HepG2 (cell line): ENCODE measurements around the gene PTPRU. TPM values are rescaled to one million over a fixed set of nuclear protein-coding genes. Genes with fewer than 3 reads are reported as not detected.

Source experiments
- ATM ChIP-seq: fragments of 450-650 bp; IDR thresholded peaks from 2 replicates; pipeline ENCODE4 v1.7.1; 2017; ENCODE audit warnings: mild to moderate bottlenecking, borderline replicate concordance
- BORCS8-MEF2B ChIP-seq: sonication (generic); formaldehyde crosslinking; IDR thresholded peaks from 2 replicates; pipeline ENCODE4 v1.8.0; 2022; ENCODE audit warnings: mild to moderate bottlenecking, missing genetic modification reagents
- BRCA1 ChIP-seq: sonication (generic); formaldehyde crosslinking; IDR thresholded peaks from 2 replicates; pipeline ENCODE4 v1.4.0; 2020; ENCODE audit warnings: missing genetic modification reagents
- FOXK2 ChIP-seq: fragments of 450-650 bp; IDR thresholded peaks from 2 replicates; pipeline ENCODE4 v1.6.1; 2016
- HNF1A ChIP-seq, 2 experiments: sonication (generic) in 1 of 2; formaldehyde crosslinking in 1 of 2; IDR thresholded peaks; 2 replicates each; pipeline versions ENCODE4 v1.4.0 to v1.6.1; 2016 to 2020; ENCODE audit warnings: borderline replicate concordance in 1 of 2, low read depth in 1 of 2, mild to moderate bottlenecking in 1 of 2, missing genetic modification reagents in 1 of 2
- HOXD1 ChIP-seq: sonication (generic); formaldehyde crosslinking; IDR thresholded peaks from 2 replicates; pipeline ENCODE4 v1.5.0; 2020; ENCODE audit warnings: missing genetic modification reagents
- MXD3 ChIP-seq: IDR thresholded peaks from 2 replicates; pipeline ENCODE4 v1.6.1; 2016; ENCODE audit warnings: mild to moderate bottlenecking, missing biosample characterization, missing genetic modification reagents
- NFYB ChIP-seq: sonication (generic); formaldehyde crosslinking; IDR thresholded peaks from 2 replicates; pipeline ENCODE4 v1.4.0; 2020; ENCODE audit warnings: missing genetic modification reagents
- RARA ChIP-seq: IDR thresholded peaks from 2 replicates; pipeline ENCODE4 v1.6.1; 2016; ENCODE audit warnings: missing genetic modification reagents, missing compliant biosample characterization
- U2AF2 ChIP-seq: fragments of 200-400 bp; formaldehyde crosslinking; IDR thresholded peaks from 2 replicates; pipeline ENCODE4 v1.6.1; 2017; ENCODE audit warnings: low read depth, mild to moderate bottlenecking, low read length
- YEATS4 ChIP-seq: sonication (generic); formaldehyde crosslinking; IDR thresholded peaks from 2 replicates; pipeline ENCODE4 v1.4.0; 2020; ENCODE audit warnings: missing genetic modification reagents, borderline replicate concordance
- ZNF180 ChIP-seq: sonication (generic); formaldehyde crosslinking; IDR thresholded peaks from 2 replicates; pipeline ENCODE4 v1.4.0; 2020; ENCODE audit warnings: low read depth, missing genetic modification reagents, borderline replicate concordance
- ZNF468 ChIP-seq: sonication (generic); formaldehyde crosslinking; IDR thresholded peaks from 2 replicates; pipeline ENCODE4 v1.8.0; 2022; ENCODE audit warnings: mild to moderate bottlenecking, moderate library complexity, missing genetic modification reagents
- ZNF850 ChIP-seq: sonication (generic); formaldehyde crosslinking; conservative IDR thresholded peaks from 2 replicates; pipeline ENCODE4 v1.9.0; 2021; ENCODE audit warnings: mild to moderate bottlenecking, missing genetic modification reagents
- ZSCAN29 ChIP-seq: sonication (generic); formaldehyde crosslinking; conservative IDR thresholded peaks from 2 replicates; pipeline ENCODE4 v1.4.0; 2020; ENCODE audit warnings: mild to moderate bottlenecking, missing genetic modification reagents
- polyA plus RNA-seq, 8 experiments: library from polyadenylated mRNA; depleted of rRNA in 3 of 8; stranded (reverse) in 7 of 8; unstranded in 1 of 8; fragments of >200 nt; fragmentation: Illumina TruSeq in 4 of 8; extraction: Trizol in 4 of 8; gene quantifications; 2 replicates each; pipeline versions ENCODE4 v1.2.1 to v1.2.3, GENCODE V29; 2011 to 2016; ENCODE audit warnings: low read depth in 4 of 8, missing spikeins in 1 of 8, mixed read lengths in 1 of 8; ENCODE audit not compliant: insufficient read depth in 1 of 8
- total RNA-seq, 5 experiments: library from RNA; depleted of rRNA; stranded (reverse); fragments of >200 nt; fragmentation: Illumina TruSeq; extraction: Trizol; gene quantifications; 2 replicates each; pipeline ENCODE4 v1.2.3, GENCODE V29; 2016; ENCODE audit warnings: low read depth in 1 of 5
- TF ChIP-seq, protein P1 (sequence below): sonication (generic); formaldehyde crosslinking; IDR thresholded peaks from 2 replicates; pipeline ENCODE4 v1.5.1; 2020; ENCODE audit warnings: mild to moderate bottlenecking, missing genetic modification reagents, borderline replicate concordance
- TF ChIP-seq, protein P2 (sequence below): sonication (generic); formaldehyde crosslinking; conservative IDR thresholded peaks from 2 replicates; pipeline ENCODE4 v1.8.0; 2022; ENCODE audit warnings: missing genetic modification reagents

The PTPRU gene
- total and polyA plus RNA-seq, 2 of the 13 experiments (the other 11 are each of a cell fraction or from before 2014, with no cell fraction given), result 21.6 to 22.3 TPM

GRCh38 chr1:29230553-29231378 is 5.6 kb upstream of the PTPRU start, which contains the start of gene MECR (continued):
- TF ChIP-seq, protein P1, sequence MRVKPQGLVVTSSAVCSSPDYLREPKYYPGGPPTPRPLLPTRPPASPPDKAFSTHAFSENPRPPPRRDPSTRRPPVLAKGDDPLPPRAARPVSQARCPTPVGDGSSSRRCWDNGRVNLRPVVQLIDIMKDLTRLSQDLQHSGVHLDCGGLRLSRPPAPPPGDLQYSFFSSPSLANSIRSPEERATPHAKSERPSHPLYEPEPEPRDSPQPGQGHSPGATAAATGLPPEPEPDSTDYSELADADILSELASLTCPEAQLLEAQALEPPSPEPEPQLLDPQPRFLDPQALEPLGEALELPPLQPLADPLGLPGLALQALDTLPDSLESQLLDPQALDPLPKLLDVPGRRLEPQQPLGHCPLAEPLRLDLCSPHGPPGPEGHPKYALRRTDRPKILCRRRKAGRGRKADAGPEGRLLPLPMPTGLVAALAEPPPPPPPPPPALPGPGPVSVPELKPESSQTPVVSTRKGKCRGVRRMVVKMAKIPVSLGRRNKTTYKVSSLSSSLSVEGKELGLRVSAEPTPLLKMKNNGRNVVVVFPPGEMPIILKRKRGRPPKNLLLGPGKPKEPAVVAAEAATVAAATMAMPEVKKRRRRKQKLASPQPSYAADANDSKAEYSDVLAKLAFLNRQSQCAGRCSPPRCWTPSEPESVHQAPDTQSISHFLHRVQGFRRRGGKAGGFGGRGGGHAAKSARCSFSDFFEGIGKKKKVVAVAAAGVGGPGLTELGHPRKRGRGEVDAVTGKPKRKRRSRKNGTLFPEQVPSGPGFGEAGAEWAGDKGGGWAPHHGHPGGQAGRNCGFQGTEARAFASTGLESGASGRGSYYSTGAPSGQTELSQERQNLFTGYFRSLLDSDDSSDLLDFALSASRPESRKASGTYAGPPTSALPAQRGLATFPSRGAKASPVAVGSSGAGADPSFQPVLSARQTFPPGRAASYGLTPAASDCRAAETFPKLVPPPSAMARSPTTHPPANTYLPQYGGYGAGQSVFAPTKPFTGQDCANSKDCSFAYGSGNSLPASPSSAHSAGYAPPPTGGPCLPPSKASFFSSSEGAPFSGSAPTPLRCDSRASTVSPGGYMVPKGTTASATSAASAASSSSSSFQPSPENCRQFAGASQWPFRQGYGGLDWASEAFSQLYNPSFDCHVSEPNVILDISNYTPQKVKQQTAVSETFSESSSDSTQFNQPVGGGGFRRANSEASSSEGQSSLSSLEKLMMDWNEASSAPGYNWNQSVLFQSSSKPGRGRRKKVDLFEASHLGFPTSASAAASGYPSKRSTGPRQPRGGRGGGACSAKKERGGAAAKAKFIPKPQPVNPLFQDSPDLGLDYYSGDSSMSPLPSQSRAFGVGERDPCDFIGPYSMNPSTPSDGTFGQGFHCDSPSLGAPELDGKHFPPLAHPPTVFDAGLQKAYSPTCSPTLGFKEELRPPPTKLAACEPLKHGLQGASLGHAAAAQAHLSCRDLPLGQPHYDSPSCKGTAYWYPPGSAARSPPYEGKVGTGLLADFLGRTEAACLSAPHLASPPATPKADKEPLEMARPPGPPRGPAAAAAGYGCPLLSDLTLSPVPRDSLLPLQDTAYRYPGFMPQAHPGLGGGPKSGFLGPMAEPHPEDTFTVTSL, result no peak; the same call in 1 of the 2 replicates
- peak; percentile 49; the same call in 1 of the 2 replicates for TF ChIP-seq NFYB
- TF ChIP-seq ZNF850 (CRISPR knock-in tag), result no peak
- no peak for TF ChIP-seq U2AF2
- TF ChIP-seq, protein P2, sequence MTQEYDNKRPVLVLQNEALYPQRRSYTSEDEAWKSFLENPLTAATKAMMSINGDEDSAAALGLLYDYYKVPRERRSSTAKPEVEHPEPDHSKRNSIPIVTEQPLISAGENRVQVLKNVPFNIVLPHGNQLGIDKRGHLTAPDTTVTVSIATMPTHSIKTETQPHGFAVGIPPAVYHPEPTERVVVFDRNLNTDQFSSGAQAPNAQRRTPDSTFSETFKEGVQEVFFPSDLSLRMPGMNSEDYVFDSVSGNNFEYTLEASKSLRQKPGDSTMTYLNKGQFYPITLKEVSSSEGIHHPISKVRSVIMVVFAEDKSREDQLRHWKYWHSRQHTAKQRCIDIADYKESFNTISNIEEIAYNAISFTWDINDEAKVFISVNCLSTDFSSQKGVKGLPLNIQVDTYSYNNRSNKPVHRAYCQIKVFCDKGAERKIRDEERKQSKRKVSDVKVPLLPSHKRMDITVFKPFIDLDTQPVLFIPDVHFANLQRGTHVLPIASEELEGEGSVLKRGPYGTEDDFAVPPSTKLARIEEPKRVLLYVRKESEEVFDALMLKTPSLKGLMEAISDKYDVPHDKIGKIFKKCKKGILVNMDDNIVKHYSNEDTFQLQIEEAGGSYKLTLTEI (CRISPR knock-in tag), result no peak
- TF ChIP-seq ZNF180, result no peak
- no peak; the same call in 1 of the 2 replicates for TF ChIP-seq RARA (CRISPR knock-in tag)
- no peak for TF ChIP-seq ATM
- no peak for TF ChIP-seq HOXD1
- no peak for TF ChIP-seq BRCA1 (CRISPR knock-in tag)
- TF ChIP-seq BORCS8-MEF2B (CRISPR knock-in tag), result peak; percentile 56; the same call in 1 of the 2 replicates
- no peak for TF ChIP-seq ZSCAN29
- TF ChIP-seq ZNF468 (CRISPR knock-in tag), result no peak
- peak; percentile 58; the same call in 1 of the 2 replicates for TF ChIP-seq YEATS4
- no peak for TF ChIP-seq FOXK2
- TF ChIP-seq MXD3, result peak; percentile 77; the same call in 1 of the 2 replicates
- no peak for TF ChIP-seq HNF1A (IDR thresholded peaks at IDR 0.05; ENCODE audit: low read depth)
- no peak for TF ChIP-seq HNF1A (CRISPR knock-in tag; IDR thresholded peaks at IDR 0.05; ENCODE audit: borderline replicate concordance)
